Left colon (tissue), 2 donors: ENCODE data around the gene RANGRF. TPM values are rescaled to one million over a fixed set of nuclear protein-coding genes. Genes with fewer than 3 reads are reported as not detected.

Experiments used
- ATAC-seq: fragments of 200-7000 bp; cut with Tn5 transposase; one replicate; pipeline ENCODE4 v1.9.1; 2020; ENCODE audit warnings: mild to moderate bottlenecking, moderate library complexity
- DNase-seq, 2 donors: peaks; one replicate each; pipeline ENCODE4 v3.0.0-alpha.2; 2020
- intact Hi-C, 2 donors: fragments of 100-400 bp; cut with DNase I in 1 of 2; cut with micrococcal nuclease in 1 of 2; formaldehyde crosslinking; loops; one replicate each; pipeline versions ENCODE4 v1.11.2 to v1.14.0; 2022; cut with DNase I, micrococcal nuclease
- total RNA-seq, 2 donors: library from RNA; stranded (reverse); fragmentation: NEBNext Ultra II Directional; extraction: Animal tissue kit (Norgen Biotek cat#: 25700); gene quantifications; one replicate each; pipeline ENCODE4 v1.2.1, GENCODE V29; 2021
- donor health status: DM: no; HTN: no; CAD: no.
- donor health status: DM: yes; HTN: yes; CAD: no.

RANGRF gene
- total RNA-seq, 2 donors from 2014 or later: 11.8 to 13.4 TPM

GRCh38 chr17:8300627-8301242 lies 12.3 kb downstream of the RANGRF start:
- ATAC-seq (peak; percentile 93), DNase-seq (peak; percentile 51 to 56)
- intact Hi-C loops: loop anchor here in 1 of 2 donors (10.0 kb wide), 1 partner anchor 216 kb away; the partner anchor contains the start of gene ALOX12B

DNA sequence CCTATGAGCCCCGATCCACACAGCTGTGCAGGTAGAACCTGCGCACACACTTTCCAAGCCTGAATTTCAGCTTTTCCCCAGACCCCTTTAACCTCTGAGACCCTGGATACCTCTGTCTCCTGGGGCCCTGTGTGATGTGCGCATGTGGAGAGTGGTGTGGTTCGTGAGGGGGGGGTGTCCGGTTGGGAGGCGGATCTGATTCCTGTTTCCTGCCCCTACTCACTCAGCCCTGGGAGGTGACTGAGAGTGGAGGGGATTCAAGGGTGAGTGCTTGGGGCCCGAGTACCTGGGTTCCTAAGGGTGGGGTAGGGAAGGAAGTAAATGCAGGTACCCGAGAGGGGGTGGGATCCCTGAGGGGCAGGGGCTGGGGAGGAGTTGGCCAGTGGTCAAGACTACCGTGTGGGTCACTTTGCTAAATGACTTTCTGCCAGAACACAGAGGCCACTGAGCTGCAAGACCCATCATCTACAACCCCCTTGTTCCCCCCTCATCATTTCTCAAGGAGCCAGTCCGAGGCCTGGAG lies 22.2 kb downstream of the RANGRF start:
- no peak for ATAC-seq
- no peak for DNase-seq
- intact Hi-C loops: no loop called here

DNA sequence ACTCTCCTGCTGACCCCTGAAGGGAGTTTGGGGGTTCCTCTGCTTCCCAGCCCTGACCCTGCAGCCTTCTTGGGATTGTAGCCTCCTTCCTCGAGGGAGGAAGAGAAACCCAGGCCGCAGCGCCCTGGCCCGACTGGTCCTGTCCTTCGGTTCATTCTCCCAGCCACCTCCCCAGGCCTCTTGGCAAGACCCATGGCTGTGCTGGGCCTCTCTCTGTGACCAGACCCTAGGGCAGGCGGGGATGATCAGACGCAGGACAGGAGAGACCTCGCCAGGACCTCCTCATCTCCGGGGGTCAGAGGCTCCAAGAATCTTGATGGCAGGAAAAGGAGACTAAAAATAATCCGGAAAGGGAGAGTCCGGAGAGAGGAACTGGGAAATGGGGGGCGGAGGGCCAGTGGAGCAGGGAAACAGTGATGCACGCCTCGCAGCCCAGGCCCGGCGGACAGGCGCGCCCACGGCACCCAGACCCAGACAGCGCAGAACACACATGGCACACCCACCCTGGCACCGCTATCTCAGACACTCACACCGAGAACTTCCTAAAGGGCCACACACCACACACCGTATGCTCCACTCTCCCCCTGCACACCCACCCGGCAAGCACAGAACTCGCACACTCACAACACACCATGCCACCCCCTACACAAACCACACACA lies 22.8 kb downstream of the RANGRF start:
- ATAC-seq (no peak), DNase-seq (no peak)
- intact Hi-C loops: no loop called here

DNA sequence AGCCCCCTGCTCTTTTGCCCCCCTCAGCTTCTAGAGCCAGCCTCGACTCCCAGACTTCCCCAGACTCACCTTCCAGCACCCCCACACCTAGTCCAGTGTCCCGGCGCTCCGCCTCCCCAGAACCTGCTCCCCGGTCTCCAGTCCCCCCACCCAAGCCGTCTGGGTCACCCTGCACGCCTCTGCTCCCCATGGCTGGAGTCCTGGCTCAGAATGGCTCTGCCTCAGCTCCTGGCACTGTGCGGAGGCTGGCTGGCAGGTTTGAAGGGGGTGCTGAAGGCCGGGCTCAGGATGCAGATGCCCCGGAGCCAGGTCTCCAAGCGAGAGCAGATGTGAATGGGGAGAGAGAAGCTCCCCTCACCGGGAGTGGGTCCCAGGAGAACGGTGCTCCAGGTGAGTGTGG lies 23.8 kb downstream of the RANGRF start:
- no peak for DNase-seq
- intact Hi-C loops: no loop called here
- no peak for ATAC-seq

- ATAC-seq (no peak), DNase-seq (no peak)
- intact Hi-C loops: no loop called here
Observed at GRCh38 chr17:8312726-8313600, 24.5 kb downstream of the RANGRF start.

DNA sequence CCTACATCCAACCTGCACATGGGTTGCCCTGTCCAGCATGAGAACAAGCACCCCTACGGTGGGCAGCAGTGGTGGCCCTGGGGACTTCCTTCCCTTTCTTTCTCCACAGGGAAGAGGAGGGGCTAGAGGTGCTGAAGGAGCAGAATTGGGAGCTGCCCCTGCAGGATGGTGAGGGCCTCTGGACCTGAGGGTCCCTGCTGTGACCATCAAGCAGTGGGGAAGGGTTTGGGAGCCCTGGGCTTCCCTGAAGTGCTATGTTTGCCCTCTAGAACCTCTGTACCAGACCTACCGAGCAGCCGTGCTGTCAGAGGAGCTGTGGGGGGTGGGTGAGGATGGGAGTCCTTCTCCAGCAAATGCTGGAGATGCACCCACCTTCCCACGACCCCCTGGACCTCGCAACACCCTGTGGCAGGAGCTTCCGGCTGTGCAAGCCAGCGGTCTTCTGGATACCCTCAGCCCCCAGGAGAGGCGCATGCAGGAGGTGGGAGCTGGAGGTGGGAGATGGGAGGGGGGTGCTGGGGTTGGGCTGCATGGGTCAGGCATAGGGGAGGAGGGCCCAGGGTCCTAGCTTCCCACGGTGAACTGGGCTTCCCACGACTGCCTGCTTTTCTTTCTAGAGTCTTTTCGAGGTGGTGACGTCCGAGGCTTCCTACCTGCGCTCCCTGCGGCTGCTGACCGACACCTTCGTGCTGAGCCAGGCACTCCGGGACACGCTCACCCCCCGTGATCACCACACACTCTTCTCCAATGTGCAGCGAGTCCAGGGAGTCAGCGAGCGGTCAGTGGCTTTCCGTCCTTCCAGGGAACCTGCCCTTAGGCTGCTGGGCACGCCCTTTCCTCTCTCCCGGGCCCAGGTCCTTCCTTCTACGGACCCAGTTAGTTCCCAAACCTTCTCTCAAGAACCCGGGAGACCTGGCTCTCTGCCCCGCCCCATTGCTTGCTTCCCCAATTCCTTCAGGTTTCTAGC lies 26.6 kb downstream of the RANGRF start:
- intact Hi-C loops: no loop called here
- ATAC-seq (no peak), DNase-seq (no peak)

GRCh38 chr17:8315764-8316217 lies 27.3 kb downstream of the RANGRF start:
- intact Hi-C loops: no loop called here
- ATAC-seq: no peak
- no peak for DNase-seq

GRCh38 chr17:8318010-8318935 lies 29.8 kb downstream of the RANGRF start:
- no peak for DNase-seq
- intact Hi-C loops: no loop called here
- ATAC-seq: no peak

DNA sequence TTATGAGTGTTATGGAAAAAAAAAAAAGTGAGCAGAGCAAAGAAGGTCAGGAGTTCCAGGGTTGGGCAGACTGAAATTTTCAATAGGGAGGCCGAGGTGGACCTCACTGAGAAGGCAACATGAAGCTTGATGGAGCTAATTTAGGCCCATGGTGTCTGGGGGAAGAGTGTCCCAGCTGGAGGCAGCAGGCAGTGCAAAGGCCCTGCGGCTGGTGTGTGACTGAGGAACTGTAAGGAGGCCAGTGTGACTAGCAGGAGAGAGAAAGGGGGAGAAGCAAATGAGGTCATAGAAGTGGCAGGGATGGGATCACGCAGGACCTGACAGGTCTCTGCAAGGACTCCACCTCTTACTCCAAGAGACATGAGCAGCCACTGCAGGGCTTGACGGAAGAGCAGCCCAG lies 31.8 kb downstream of the RANGRF start:
- ATAC-seq (no peak), DNase-seq (no peak)
- intact Hi-C loops: no loop called here

GRCh38 chr17:8320990-8321389 lies 32.5 kb downstream of the RANGRF start:
- DNase-seq (no peak), ATAC-seq (no peak)
- intact Hi-C loops: no loop called here

- ATAC-seq: no peak
- intact Hi-C loops: no loop called here
Observed at GRCh38 chr17:8322061-8322460, 33.6 kb downstream of the RANGRF start.

DNA sequence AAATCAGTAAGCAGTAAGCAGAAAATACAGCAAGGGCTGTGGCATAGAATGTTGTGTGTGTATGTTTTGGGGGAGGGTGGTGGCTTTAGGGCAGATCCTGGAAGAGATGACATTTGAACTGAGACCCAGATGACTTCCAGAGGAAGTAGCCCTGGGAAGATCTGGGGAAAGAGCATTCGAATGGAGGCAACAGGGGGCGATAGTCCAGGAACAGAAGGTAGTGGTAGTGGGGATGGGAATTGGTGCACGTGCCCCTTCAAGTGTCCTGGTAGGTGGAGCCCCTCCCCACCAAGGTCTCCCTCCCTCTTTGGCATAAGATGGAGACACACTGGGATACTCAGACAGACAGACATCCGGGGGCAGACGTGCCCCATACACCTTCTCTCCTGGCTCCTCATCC lies 35.7 kb downstream of the RANGRF start:
- no peak for ATAC-seq
- intact Hi-C loops: no loop called here

More at GRCh38 chr17:8322061-8322460, 33.6 kb downstream of the RANGRF start:
- no peak for DNase-seq

GRCh38 chr17:8324923-8325322 lies 36.5 kb downstream of the RANGRF start:
- DNase-seq (no peak), ATAC-seq (no peak)
- intact Hi-C loops: no loop called here

More for the DNA sequence above, 35.7 kb downstream of the RANGRF start:
- DNase-seq: no peak

DNA sequence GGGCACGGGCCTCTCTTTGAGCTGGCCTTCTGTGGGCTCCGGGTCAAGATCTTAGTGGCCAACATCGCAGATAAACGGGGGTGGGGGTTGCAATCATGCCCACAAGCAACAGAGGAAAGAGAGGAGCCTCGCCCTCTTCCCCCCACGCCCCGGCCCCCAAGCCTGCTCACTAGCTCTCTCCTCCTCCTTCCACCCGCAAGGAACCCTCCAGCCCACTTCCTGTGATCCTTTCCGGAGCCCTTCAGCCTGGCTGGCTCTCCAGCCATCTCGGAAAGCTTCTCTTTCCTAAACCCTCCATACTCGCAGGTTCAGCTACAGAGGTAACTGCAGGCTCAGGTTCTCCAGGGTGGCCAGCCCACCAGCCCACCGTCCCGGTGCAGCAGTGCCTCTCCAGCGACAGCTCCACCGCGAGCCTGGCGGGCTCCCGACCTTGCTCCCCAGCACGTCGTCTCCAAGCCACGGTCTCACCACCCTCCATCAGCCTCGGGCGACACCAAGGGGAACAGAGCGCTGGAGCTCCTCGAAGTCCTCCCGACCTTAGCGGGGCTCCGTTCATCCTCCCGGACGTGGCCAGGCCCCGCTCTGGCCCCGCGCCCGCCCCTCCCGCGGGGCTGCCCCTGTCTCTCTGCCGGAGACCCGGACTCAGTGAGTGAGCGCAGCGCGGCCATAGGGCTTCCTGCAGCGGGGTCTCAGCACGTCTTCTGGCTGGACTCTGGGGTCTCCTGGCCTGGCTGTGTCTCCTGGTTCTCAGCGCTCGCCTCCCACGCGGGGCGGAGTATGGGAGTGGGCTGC lies 38.2 kb downstream of the RANGRF start:
- peak; percentile 35 for ATAC-seq

GRCh38 chr17:8327303-8327649 lies 38.8 kb downstream of the RANGRF start:
- ATAC-seq (no peak), DNase-seq (no peak)
- intact Hi-C loops: no loop called here

More for the DNA sequence above, 38.2 kb downstream of the RANGRF start:
- intact Hi-C loops: no loop called here
- peak in 1 of 2 donors; percentile 25 for DNase-seq

DNA sequence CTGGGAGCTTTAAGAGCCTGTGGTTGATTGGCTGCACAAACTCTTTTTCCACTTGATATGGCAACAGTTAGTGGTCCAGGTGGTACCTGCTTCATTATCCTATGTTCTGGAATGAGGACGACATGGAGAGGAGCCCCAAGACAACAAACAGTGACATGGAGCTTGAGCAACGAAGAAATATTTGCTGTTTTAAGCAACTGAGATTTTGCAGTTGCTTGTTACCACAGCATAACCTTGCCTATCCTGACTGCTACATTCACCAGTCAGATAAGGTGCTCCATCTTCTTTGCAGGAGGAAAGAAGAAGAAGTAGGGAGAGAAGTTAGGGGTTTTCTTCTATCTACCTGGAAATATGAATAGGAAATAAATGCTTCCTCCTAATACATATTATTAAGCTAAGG lies 43.7 kb downstream of the RANGRF start:
- DNase-seq (no peak), ATAC-seq (no peak)
- intact Hi-C loops: no loop called here

GRCh38 chr17:8332688-8333087 lies 44.2 kb downstream of the RANGRF start:
- DNase-seq (no peak), ATAC-seq (no peak)
- intact Hi-C loops: no loop called here
